ENCODE results near the gene LMX1A.

LMX1A gene

GRCh38 chr1:165327538-165327937 is 29.0 kb downstream of the LMX1A start:
- DNase-seq (ENCODE audit: low read depth) = no peak
- H3K4me3 ChIP-seq (ENCODE audit: low read length) = no peak overlapping the region
- TF ChIP-seq CTCF (IDR thresholded peaks at IDR 0.05; ENCODE audit: insufficient read depth, low read depth, low read length, missing control alignments) = no peak

- no peak for DNase-seq (ENCODE audit: low read depth)
- no peak overlapping the region for H3K4me3 ChIP-seq (ENCODE audit: low read length)
- no peak for TF ChIP-seq CTCF (IDR thresholded peaks at IDR 0.05; ENCODE audit: insufficient read depth, low read depth, low read length, missing control alignments)
Measured at GRCh38 chr1:165325460-165326203, 30.9 kb downstream of the LMX1A start.

- DNase-seq (ENCODE audit: low read depth) = no peak
- no peak for TF ChIP-seq CTCF (IDR thresholded peaks at IDR 0.05; ENCODE audit: insufficient read depth, low read depth, low read length, missing control alignments)
- H3K4me3 ChIP-seq (ENCODE audit: low read length) = no peak overlapping the region
Measured at GRCh38 chr1:165324050-165324449, 32.5 kb downstream of the LMX1A start.

GRCh38 chr1:165317612-165318011 is 38.9 kb downstream of the LMX1A start:
- no peak overlapping the region for H3K4me3 ChIP-seq (ENCODE audit: low read length)
- TF ChIP-seq CTCF (IDR thresholded peaks at IDR 0.05; ENCODE audit: insufficient read depth, low read depth, low read length, missing control alignments) = no peak
- no peak for DNase-seq (ENCODE audit: low read depth)

GRCh38 chr1:165316153-165316772 is 40.3 kb downstream of the LMX1A start:
- no peak for DNase-seq (ENCODE audit: low read depth)
- no peak overlapping the region for H3K4me3 ChIP-seq (ENCODE audit: low read length)
- no peak for TF ChIP-seq CTCF (IDR thresholded peaks at IDR 0.05; ENCODE audit: insufficient read depth, low read depth, low read length, missing control alignments)

- TF ChIP-seq CTCF (IDR thresholded peaks at IDR 0.05; ENCODE audit: insufficient read depth, low read depth, low read length, missing control alignments) = no peak
- no peak overlapping the region for H3K4me3 ChIP-seq (ENCODE audit: low read length)
- DNase-seq (ENCODE audit: low read depth) = no peak
Measured at GRCh38 chr1:165315481-165315880, 41.0 kb downstream of the LMX1A start.

- no peak overlapping the region for H3K4me3 ChIP-seq (ENCODE audit: low read length)
- no peak for DNase-seq (ENCODE audit: low read depth)
- TF ChIP-seq CTCF (IDR thresholded peaks at IDR 0.05; ENCODE audit: insufficient read depth, low read depth, low read length, missing control alignments) = no peak
Measured at GRCh38 chr1:165313903-165314302, 42.6 kb downstream of the LMX1A start.
